Dedifferentiated amniotic fluid mesenchymal stem cell (primary cell): Measurements from ENCODE around the gene PIK3C2A.
A peak's percentile ranks its signal among the peaks of the same experiment; 100 is the strongest.
"Not testable (repeated sequence)": the region's sequence is repeated elsewhere in the genome, so short reads cannot be mapped to it uniquely, and the experiment has no call there.

Experiments
- DNase-seq: peaks from one replicate; pipeline ENCODE4 v3.0.0-alpha.2; 2016; ENCODE audit errors: extremely low spot score

The PIK3C2A gene

GRCh38 chr11:17207317-17208256 is at the start of gene PIK3C2A:
TSS of gene PIK3C2A (minus strand) at chr11:17207986. CDS start at chr11:17169741, 38,245 bp downstream.
- DNase-seq: peak; percentile 93

GRCh38 chr11:17257196-17257595 is 49.4 kb upstream of the PIK3C2A start:
- no peak for DNase-seq

DNA sequence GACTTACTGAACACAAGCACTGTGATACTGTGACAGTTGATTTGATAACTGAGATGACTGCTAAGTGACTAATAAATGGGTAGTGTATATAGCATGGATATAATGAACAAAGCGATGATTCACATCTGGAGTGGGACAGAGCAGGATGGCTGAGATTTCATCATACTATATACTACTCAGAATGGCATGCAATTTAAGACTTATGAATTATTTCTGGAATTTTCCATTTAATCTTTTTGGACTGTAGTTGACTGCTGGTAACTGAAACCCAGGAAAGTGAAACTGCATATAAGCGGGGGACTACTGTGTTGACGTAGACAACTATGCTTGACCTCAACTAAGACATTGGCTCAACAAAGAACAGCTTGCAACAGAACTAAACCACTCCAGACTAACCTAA is 48.7 kb upstream of the PIK3C2A start:
- DNase-seq: peak; percentile 99

DNA sequence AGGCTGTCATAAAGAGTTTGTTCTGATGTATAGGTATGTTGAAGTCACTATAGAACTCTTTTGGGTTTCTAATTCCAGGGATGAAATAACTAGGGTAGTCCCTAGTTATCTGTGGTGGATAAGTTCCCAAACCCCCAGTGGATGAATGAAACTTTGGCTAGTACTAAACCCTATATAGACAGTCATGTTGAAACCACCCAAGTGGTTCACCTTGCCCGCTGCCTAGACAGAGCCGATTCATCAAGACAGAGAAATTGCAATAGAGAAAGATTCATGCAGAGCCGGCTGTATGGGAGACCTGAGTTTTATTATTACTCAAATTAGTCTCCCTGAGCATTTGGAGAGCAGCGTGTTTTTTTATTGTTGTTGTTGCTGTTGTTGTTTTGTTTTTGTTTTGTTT is 44.9 kb upstream of the PIK3C2A start:
- DNase-seq: no peak

DNA sequence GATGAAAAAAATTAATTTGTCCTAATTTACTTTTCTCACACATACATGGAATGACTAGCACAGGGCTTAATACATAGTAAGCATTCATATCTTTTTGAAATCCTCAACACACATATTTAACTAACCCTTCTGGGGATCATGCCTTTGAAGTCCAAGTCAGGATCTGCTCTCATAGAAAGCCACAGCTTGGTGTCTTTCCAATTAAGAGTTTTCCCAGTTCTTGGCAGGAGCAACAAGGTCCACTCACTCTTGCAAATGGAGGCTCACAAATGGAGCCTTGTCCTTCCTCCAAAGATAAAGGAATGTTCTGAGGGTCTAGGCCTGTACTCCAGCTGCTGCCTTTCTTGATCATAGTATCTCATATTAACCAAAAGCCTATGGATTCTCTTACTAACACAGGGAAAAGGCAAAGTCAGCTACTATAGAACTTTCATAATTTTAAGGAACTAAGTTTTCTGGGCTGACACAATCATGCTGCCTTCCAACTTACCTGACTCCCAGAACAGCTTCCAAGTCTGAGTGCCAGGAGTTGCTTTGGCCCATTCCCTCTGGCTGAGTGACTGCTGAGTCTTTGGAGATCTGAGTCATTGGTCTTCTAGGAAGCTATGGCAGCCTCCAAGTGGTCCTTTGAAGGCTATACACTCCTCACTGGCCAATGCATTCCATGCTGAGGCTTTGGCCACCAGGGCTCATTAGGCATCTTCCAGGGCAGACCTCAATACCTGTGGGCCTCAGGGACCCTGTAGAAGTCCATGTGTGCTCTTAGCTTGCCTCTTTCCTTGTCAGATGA is 43.0 kb upstream of the PIK3C2A start:
- no peak for DNase-seq

DNA sequence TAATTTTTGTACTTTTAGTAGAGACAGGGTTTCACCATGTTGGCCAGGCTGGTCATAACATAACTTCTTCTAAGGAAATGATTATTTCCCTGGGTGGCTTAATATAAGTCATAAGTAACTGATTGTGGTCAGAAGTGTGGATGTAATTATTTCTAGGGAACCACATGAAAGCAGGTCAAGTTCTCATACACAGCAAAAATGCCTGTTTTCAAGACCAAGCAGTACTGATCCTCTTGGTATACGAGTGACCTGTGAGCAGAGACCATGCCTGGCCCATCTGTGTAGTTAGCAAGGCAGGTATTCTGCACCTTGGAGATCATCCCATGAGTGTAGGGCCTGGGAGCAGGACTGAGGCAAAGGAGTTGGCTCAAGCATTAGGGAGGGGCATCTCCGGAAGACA is 36.3 kb upstream of the PIK3C2A start:
- DNase-seq: no peak

DNA sequence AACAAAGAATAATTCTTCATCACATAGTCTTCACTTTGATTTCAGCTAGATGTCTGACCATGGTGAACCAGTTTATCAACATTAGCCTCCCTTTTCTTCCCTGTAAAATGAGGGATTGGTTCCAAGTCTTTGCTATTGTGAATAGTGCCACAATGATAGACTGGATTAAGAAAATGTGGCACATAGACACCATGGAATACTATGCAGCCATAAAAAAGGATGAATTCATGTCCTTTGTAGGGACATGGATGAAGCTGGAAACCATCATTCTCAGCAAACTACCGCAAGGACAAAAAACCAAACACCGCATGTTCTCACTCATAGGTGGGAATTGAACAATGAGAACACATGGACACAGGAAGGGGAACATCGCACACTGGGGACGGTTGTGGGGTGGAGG is 35.2 kb upstream of the PIK3C2A start:
- DNase-seq: not testable (repeated sequence)

DNA sequence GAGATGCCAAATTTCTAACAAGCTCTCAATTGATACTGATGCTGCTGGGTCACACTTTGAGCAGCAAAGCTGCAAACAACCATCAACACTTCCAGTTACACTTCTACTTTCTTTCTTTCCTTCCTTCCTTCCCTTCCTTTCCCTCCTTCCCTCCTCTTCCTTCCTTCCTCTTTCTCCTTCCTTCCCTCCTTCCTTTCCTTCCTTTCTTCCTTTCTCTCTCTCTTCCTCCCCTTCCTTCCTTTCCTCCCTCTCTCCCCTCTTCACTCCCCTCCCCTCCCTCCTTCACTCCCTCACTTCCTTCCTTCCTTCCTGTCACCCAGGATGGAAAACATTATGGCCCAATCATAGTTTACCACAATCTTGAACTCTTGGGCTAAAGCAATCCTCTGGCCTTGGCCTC is 33.0 kb upstream of the PIK3C2A start:
- no peak for DNase-seq

- not testable (repeated sequence) for DNase-seq
Measured at GRCh38 chr11:17239927-17240326, 32.1 kb upstream of the PIK3C2A start.

DNA sequence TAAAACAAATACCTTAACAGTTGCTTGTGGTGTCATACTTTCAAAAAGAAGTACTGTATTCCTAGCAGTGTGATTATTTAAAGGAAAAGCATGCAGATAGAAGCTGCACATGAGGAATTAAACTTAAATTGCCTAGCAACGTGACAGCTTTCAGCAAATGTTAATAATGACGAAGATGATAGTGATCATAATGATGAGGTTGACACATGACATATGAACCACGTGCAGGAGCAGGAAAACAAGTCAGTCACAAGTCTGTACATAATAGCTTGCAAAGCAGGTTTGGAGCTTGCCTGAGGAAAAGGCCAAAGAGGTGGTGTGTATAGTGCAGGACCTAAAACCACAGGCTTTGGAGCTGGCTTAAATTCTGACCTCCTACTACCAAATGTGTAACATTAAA is 30.6 kb upstream of the PIK3C2A start:
- DNase-seq: no peak

DNA sequence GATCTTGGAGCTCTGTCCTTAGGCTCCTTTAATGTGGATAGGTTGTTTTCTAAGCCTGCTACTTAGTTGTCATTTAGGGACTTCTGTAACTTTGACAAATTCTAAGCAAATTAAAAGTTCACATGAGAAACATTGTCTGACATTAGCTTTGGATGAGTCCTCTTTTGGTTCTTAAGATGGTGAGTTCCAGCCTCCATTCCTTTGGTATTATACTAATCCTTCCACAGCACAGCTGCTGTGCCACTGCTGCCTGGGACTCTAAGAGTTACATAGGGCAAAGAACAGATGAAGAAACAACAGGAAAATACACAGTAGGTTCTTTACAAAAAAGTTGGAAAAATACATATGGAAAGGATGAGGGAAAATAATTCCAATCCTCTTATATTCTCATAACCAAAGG is 25.3 kb upstream of the PIK3C2A start:
- no peak for DNase-seq

DNA sequence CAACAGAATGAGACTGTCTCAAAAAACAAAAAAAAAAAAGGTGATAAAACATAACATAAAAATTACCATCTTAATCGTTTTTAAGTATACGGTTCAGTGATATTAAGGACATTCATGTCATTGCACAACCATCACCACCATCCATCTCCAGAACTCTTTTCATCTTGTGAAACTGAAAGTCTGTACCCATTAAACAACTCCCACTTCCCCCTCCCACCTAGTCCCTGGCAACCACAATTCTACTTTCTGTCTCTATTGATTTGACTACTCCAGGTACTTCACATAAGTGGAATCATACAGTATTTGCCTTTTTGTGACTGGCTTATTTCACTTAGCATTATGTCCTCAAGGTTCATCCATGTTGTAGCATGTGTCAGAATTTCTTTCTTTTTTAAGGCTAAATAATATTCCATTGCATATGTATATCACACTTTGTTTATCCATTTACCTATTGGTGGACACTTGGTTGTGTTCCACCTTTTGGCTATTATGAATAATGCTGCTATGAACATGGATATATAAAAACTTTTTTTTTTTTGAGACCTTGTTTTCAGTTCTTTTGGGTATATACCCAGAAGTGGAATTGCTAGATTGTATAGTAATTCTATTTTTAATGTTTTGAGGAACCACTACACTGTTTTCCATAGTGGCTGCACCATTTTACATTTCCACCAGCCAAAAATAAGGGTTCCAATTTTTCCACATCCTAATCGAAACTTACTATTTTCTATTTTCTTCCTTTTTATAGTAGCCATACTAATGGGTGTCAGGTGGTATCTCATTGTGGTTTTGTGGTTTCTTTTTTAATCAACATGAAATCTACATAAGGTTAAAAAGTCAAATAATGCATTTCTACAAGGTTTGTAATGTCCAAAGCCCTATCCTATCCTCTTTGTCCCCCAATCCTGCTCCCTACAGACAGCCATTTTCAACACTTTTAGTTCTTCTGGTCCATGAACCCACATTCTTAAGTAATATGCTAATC is 23.4 kb upstream of the PIK3C2A start:
- peak; percentile 8 for DNase-seq

GRCh38 chr11:17229481-17230152 is 21.8 kb upstream of the PIK3C2A start:
- peak; percentile 12 for DNase-seq

- not testable (repeated sequence) for DNase-seq
Measured at GRCh38 chr11:17228186-17228925, 20.6 kb upstream of the PIK3C2A start.

GRCh38 chr11:17224727-17225126 is 16.9 kb upstream of the PIK3C2A start:
- DNase-seq: no peak

DNA sequence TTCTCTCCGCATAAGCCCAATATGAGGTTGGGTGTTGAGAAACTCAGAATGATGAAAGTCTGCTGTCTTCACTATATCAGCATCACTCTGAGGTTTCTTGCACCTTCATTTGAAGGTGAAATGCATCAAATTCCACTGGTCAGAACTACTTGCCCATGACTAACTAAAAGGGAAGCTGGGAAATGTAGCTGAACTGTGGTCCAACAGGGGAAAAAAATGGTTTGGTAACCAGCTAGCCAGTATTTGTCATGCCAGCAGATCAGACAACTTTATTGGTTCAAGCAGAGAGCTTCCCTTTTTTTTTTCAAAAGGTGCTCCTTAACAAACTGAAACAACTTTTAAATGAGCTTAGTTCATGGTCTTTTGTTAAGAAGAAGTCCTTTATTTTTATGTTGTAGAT is 14.2 kb upstream of the PIK3C2A start:
- DNase-seq: no peak

DNA sequence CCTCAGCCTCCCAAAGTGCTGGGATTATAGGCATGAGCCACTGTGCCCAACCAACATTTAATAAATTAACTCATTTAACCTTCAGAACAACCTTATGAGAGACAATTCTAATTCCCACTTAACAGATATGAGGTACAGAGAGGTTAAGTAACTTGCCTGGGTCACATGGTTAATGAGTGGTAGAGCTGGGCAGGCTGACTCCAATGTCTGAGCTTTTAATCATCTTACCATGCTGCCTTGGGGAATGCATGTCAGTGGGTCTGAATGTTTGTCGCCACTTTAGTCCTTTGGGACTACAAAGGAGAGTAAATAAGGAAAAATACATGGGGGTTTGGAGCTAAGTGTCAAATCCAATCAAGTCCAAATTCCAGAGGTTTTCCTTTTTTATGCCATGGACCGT is 11.2 kb upstream of the PIK3C2A start:
- DNase-seq: no peak

DNA sequence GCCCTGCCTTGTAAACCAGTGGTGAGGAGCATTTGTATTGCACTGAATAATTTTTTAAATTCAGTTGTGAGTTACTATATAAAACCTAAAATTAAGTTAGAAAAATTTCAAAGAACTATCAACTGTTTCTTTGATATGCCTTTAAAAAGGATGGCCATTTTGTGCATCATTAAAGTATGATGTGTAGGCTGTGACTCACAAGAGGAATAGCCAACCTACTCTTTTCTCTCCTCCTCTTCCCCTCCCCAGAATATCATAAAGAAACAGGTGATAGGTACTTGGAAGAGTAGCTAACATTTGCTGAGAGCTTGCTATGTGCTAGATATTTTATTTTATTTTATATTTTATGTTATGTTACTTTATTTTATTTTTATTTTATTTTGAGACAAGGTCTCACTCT is 10.6 kb upstream of the PIK3C2A start:
- DNase-seq: no peak

DNA sequence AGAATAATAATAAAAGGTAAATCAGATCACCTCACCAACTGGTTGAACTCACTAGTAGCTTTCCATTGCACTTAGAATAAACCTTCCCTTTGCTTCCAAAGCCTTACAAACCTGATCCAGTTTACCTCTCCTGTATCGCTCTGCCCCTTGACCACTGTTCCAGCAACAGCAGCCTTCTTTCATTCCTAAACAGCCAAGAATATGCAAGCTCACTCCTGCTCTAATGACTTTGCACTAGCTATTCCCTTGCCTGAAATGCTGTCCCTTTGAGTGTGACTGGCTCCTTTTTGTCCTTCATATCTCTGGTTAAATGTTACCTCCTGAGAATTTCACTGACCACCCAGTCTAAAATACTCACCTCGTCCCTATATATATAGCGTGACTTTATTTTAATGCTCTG is 9.6 kb upstream of the PIK3C2A start:
- no peak for DNase-seq

- no peak for DNase-seq
Measured at GRCh38 chr11:17214338-17214737, 6.6 kb upstream of the PIK3C2A start.
